HK-2 (cell line): ENCODE results near the gene ZMIZ1.

Experiments
- DNase-seq: peaks from one replicate; pipeline ENCODE4 v3.0.0-alpha.2; 2018; ENCODE audit not compliant: unreplicated experiment

ZMIZ1 gene

GRCh38 chr10:79356104-79356503 is 287.3 kb downstream of the ZMIZ1 start:
- DNase-seq = no peak

GRCh38 chr10:79357180-79357579 is 288.4 kb downstream of the ZMIZ1 start:
- DNase-seq = no peak

GRCh38 chr10:79358811-79359210 is 290.0 kb downstream of the ZMIZ1 start:
- DNase-seq = no peak

GRCh38 chr10:79359816-79360498 is 291.2 kb downstream of the ZMIZ1 start:
- DNase-seq = no peak

GRCh38 chr10:79360499-79361342 is 292.0 kb downstream of the ZMIZ1 start:
- DNase-seq = no peak

- DNase-seq = no peak
These were observed 293.1 kb downstream of the ZMIZ1 start for GRCh38 chr10:79361726-79362397.
